HFF-Myc (cell line): ENCODE data around the gene HMG20B.
"Not testable (repeated sequence)": the region's sequence is repeated elsewhere in the genome, so short reads cannot be mapped to it uniquely, and the experiment has no call there.

Source experiments
- DNase-seq: peaks from one replicate; pipeline ENCODE4 v3.0.0-alpha.2; 2011; ENCODE audit warnings: low read depth; ENCODE audit errors: extremely low read depth
- H3K4me3 ChIP-seq: replicated peaks from 2 replicates; pipeline ENCODE4 v1.5.1; 2011; ENCODE audit warnings: low read depth, mild to moderate bottlenecking, control low read depth, low read length
- CTCF ChIP-seq: IDR thresholded peaks from 2 replicates; pipeline ENCODE4 v1.5.1; 2012; ENCODE audit warnings: mild to moderate bottlenecking, low read depth, low read length, control low read depth; ENCODE audit errors: missing control alignments

HMG20B gene

GRCh38 chr19:3576696-3577443 lies 4.1 kb downstream of the HMG20B start:
- peak overlapping the region; percentile 11; the same call in 1 of the 2 replicates for H3K4me3 ChIP-seq
- no peak for DNase-seq
- TF ChIP-seq CTCF, result no peak

- H3K4me3 ChIP-seq, result no peak overlapping the region
- TF ChIP-seq CTCF, result no peak
- no peak for DNase-seq
These were observed 5.1 kb downstream of the HMG20B start for GRCh38 chr19:3577723-3578344.

DNA sequence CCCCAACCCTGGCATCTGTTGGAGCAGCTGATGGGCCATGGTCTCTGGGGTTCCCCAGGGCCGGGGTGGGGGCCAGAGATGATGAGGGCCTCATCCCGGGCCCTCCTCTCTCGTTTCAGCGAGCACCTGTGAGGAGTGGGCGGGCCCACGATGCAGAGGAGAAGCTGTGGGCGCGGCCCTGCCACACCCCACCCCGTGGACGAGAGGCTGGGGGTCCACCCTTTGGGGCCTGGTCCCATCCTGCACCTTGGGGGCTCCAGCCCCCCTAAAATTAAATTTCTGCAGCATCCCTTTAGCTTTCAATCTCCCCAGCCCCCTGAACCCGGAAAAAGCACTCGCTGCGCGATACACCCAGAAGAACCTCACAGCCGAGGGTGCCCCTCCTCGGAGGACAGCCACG lies 5.6 kb downstream of the HMG20B start:
- DNase-seq, result no peak
- TF ChIP-seq CTCF, result no peak
- H3K4me3 ChIP-seq, result no peak overlapping the region

DNA sequence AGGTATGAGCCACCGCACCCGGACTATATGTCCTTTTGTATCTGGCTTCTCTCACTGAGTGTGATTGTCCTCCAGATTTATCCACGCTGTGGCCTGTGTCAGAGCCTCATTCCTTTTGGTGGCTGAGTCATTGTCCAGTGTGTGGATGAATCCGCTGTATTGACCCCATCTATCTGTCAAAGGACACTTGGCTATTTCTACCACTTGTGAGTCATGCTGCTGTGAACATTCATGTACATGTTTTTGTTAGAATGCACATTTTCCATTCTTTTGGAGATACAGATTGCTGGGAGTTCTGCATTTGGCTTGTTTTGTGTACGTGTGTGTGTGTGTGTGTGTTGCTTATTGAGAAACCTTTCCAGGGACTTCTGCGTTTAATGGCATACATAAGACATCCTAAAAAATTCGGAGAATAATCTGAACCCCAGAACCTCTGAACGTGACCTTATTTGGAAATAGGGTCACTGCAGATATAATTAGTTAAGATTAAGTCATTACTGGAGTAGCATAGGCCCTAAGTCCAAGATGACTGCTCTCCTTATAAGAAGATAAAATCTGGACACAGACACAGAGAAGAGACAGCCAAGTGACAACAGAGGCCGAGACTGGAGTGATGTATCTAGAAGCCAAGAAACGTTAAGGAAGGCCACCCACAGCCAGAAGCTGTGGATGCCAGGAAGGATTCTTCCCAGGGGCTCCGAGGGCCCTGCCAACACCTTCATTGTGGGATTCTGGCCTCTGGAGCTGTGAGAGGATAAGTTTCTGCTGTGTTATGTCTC lies 7.6 kb downstream of the HMG20B start:
- peak; percentile 72 for DNase-seq
- no peak for TF ChIP-seq CTCF
- H3K4me3 ChIP-seq, result no peak overlapping the region

DNA sequence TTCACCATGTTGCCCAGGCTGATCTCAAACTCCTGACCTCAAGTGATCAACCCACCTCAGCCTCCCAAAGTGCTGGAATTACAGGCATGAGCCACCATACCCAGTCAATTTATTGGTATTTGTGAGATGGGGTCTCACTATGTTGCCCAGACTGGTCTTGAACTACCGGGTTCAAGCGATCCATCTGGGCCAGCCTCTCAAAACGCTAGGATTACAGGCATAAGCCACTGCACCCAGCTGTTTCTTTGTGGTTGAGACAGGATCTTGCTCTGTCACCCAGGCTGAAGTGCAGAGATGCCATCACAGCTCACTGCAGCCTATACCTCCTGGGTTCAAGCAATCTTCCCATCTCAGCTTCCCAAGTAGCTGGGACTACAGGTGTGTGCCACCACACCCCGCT lies 9.0 kb downstream of the HMG20B start:
- H3K4me3 ChIP-seq, DNase-seq: not testable (repeated sequence)

- DNase-seq, H3K4me3 ChIP-seq: not testable (repeated sequence)
These were observed 11.5 kb downstream of the HMG20B start for GRCh38 chr19:3584036-3584802.

- H3K4me3 ChIP-seq, result no peak within 1 kb of the TSS
- TF ChIP-seq CTCF, result no peak
- no peak for DNase-seq
These were observed 12.8 kb downstream of the HMG20B start, which contains the start of gene GIPC3 for GRCh38 chr19:3585301-3586126. Gene GIPC3, plus strand, starts transcription at chr19:3585478. Its CDS starts 120 bp downstream, at chr19:3585598.
